Hepatocyte (in vitro differentiated cells): Measurements from ENCODE around the gene VAC14. TPM values are rescaled to one million over a fixed set of nuclear protein-coding genes. Genes with fewer than 3 reads are reported as not detected.

Experiments used
- DNase-seq: peaks from one replicate; pipeline ENCODE4 v3.0.0-alpha.2; 2016; ENCODE audit warnings: low spot score
- H2AFZ ChIP-seq: fragments of 200-600 bp; sonication (generic); 2 replicates; pipeline ENCODE4 v1.6.0; 2016; ENCODE audit warnings: antibody characterized with exemption, mild to moderate bottlenecking
- H3K27ac ChIP-seq: fragments of 200-600 bp; sonication (generic); 2 replicates; pipeline ENCODE4 v1.5.1; 2016; ENCODE audit warnings: mild to moderate bottlenecking
- H3K27me3 ChIP-seq: fragments of 200-600 bp; sonication (generic); 2 replicates; pipeline ENCODE4 v1.6.1; 2016
- H3K36me3 ChIP-seq: fragments of 200-600 bp; sonication (generic); replicated peaks from 2 replicates; pipeline ENCODE4 v1.5.1; 2016; ENCODE audit warnings: low read depth; ENCODE audit not compliant: insufficient read depth
- H3K4me1 ChIP-seq: fragments of 200-600 bp; sonication (generic); 2 replicates; pipeline ENCODE4 v1.5.1; 2016; ENCODE audit warnings: mild to moderate bottlenecking, moderate library complexity; ENCODE audit not compliant: insufficient read depth
- H3K4me2 ChIP-seq: fragments of 200-600 bp; sonication (generic); 2 replicates; pipeline ENCODE4 v1.6.0; 2016
- H3K4me3 ChIP-seq: fragments of 200-600 bp; sonication (generic); 2 replicates; pipeline ENCODE4 v1.5.1; 2016; ENCODE audit warnings: mild to moderate bottlenecking
- H3K79me2 ChIP-seq: fragments of 200-600 bp; sonication (generic); 2 replicates; pipeline ENCODE4 v1.6.0; 2017; ENCODE audit warnings: mild to moderate bottlenecking
- H3K9me2 ChIP-seq: fragments of 200-600 bp; sonication (generic); replicated peaks from 2 replicates; pipeline ENCODE4 v1.6.0; 2017; ENCODE audit warnings: mild to moderate bottlenecking; ENCODE audit not compliant: insufficient read depth
- H3K9me3 ChIP-seq: fragments of 200-600 bp; sonication (generic); 2 replicates; pipeline ENCODE4 v1.5.1; 2016; ENCODE audit warnings: low read depth, mild to moderate bottlenecking
- H4K20me1 ChIP-seq: fragments of 200-600 bp; sonication (generic); 2 replicates; pipeline ENCODE4 v1.6.0; 2016; ENCODE audit warnings: mild to moderate bottlenecking; ENCODE audit not compliant: insufficient read depth, poor library complexity, severe bottlenecking
- EZH2 ChIP-seq: fragments of 200-600 bp; sonication (generic); IDR thresholded peaks from 2 replicates; pipeline ENCODE4 v1.6.1; 2016; ENCODE audit warnings: antibody characterized with exemption, mild to moderate bottlenecking, borderline replicate concordance
- EZH2phosphoT487 ChIP-seq: fragments of 200-600 bp; sonication (generic); IDR thresholded peaks from one replicate; pipeline ENCODE4 v1.6.1; 2018; ENCODE audit warnings: antibody characterized with exemption, mild to moderate bottlenecking, low read depth, moderate library complexity; ENCODE audit not compliant: unreplicated experiment, severe bottlenecking
- WGBS: methylation state at CpG from one replicate; pipeline ENCODE4 v1.1.6; 2016; ENCODE audit warnings: low lambda C conversion rate; ENCODE audit errors: missing lambda C conversion rate; 5-methylcytosine and 5-hydroxymethylcytosine counted together
- polyA plus RNA-seq: library from polyadenylated mRNA; unstranded; fragments of >200 nt; fragmentation: Nextera tagmentation; extraction: Ambion mirVana; gene quantifications from 2 replicates; pipeline ENCODE4 v1.2.1, GENCODE V29; 2016
- total RNA-seq: library from RNA; depleted of rRNA; stranded (reverse); fragments of >200 nt; gene quantifications from 2 replicates; pipeline ENCODE4 v1.2.3, GENCODE V29; 2014
- TF ChIP-seq, protein P1 (sequence below): fragments of 200-600 bp; sonication (generic); IDR thresholded peaks from 2 replicates; pipeline ENCODE4 v1.5.1; 2016; ENCODE audit warnings: antibody characterized with exemption, mild to moderate bottlenecking; ENCODE audit not compliant: poor library complexity

VAC14 gene
- total and polyA plus RNA-seq, 2 experiments from 2014 or later: 35.8 to 49.4 TPM

DNA sequence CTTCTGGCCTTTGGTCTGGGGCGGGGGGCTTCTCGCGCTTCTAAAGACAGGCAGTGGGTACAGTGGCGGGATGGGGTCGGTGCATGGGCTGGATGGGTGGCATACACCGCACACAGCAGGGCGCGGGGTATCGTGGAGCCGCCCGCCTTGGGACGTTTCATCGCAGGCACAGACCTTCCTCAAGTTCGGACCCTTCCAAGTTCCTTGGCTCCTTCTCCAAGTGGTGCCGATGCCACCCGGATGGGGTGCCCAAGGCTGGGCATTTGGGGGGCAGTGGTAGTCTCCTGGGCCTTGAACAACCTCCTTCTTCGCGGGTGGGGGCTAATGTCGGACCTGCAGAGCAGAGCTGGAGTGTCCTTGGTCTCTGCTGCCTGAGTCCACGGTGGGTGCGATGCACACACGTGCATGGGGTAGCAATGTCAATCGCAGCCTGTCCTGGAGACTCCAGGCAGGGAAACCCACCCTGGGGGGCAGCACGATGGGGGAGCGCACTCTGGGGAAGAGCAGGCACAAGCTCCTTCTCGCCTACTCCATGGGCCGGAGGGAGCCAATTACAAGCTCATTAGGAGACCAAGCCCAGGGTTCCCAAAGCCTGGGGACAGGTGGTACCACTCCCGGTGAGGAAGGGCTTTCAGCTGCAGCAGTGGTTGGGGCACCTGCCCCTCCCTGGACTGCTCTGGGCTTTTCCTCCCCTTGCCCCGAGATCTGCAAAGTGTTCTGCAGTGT lies 114.4 kb downstream of the VAC14 start:
- no peaks in the 10 kb centered on the region for H3K36me3 ChIP-seq
- H3K9me2 ChIP-seq: no peaks in the 10 kb centered on the region
- peak overlapping the region; percentile 93 for H3K27ac ChIP-seq
- no peak for DNase-seq
- TF ChIP-seq EZH2 (no peak), EZH2phosphoT487 (no peak)
- TF ChIP-seq, protein P1, sequence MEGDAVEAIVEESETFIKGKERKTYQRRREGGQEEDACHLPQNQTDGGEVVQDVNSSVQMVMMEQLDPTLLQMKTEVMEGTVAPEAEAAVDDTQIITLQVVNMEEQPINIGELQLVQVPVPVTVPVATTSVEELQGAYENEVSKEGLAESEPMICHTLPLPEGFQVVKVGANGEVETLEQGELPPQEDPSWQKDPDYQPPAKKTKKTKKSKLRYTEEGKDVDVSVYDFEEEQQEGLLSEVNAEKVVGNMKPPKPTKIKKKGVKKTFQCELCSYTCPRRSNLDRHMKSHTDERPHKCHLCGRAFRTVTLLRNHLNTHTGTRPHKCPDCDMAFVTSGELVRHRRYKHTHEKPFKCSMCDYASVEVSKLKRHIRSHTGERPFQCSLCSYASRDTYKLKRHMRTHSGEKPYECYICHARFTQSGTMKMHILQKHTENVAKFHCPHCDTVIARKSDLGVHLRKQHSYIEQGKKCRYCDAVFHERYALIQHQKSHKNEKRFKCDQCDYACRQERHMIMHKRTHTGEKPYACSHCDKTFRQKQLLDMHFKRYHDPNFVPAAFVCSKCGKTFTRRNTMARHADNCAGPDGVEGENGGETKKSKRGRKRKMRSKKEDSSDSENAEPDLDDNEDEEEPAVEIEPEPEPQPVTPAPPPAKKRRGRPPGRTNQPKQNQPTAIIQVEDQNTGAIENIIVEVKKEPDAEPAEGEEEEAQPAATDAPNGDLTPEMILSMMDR: no peak
- H3K4me2 ChIP-seq: peak overlapping the region; percentile 79
- peaks cover 76% of the 10 kb centered on the region for H3K4me1 ChIP-seq
- H2AFZ ChIP-seq: no peak overlapping the region
- no peak overlapping the region for H3K4me3 ChIP-seq
- H3K79me2 ChIP-seq: peaks cover 38% of the 10 kb centered on the region
- no peaks in the 10 kb centered on the region for H3K9me3 ChIP-seq
- peaks cover 31% of the 10 kb centered on the region for H4K20me1 ChIP-seq
- no peaks in the 10 kb centered on the region for H3K27me3 ChIP-seq
- WGBS: 55% methylated on average over 24 of the region's 29 CpGs

DNA sequence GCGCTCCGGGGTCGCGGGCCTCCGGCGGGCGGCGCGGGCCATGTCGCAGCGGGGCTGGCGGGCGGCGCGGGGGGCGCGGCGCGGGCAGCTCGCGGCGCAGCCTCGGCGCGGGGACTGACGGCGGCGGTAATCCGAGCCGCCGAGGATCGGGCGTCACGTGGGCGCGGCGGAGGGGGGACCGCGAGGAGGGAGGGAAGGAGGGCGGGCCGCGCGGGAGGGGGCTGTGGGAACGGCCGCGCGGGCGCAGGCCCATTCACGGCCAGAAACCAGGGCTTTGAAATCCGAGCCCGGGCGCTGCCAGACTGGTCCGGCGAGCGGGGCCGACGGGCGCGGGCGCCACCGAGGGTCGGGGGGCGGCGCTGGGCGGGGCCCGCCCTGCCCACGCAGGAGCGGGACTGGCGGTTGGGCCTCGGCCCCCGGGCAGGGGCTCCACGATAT lies 115.0 kb downstream of the VAC14 start, which contains the start of gene MTSS2:
MTSS2 (minus strand) TSS at position 116 of the 438 bp plus-strand sequence. CDS start 262 bp downstream, outside the sequence.
- Histone ChIP-seq H3K9me2 (no peaks in the 10 kb centered on the region), H3K4me1 (peaks cover 74% of the 10 kb centered on the region), H3K79me2 (peaks cover 44% of the 10 kb centered on the region), H3K4me2 (peak within 1 kb of the TSS; percentile 94), H2AFZ (no peak within 1 kb of the TSS), H3K27ac (peak within 1 kb of the TSS; percentile 93), H3K36me3 (no peaks in the 10 kb centered on the region), H3K4me3 (peak within 1 kb of the TSS; percentile 82), H3K27me3 (no peaks in the 10 kb centered on the region), H3K9me3 (no peaks in the 10 kb centered on the region), H4K20me1 (peaks cover 37% of the 10 kb centered on the region)
- TF ChIP-seq EZH2phosphoT487: no peak
- TF ChIP-seq, protein P1: no peak
- TF ChIP-seq EZH2: no peak
- WGBS: 0% methylated on average over 14 of the region's 72 CpGs
- peak; percentile 95 for DNase-seq

DNA sequence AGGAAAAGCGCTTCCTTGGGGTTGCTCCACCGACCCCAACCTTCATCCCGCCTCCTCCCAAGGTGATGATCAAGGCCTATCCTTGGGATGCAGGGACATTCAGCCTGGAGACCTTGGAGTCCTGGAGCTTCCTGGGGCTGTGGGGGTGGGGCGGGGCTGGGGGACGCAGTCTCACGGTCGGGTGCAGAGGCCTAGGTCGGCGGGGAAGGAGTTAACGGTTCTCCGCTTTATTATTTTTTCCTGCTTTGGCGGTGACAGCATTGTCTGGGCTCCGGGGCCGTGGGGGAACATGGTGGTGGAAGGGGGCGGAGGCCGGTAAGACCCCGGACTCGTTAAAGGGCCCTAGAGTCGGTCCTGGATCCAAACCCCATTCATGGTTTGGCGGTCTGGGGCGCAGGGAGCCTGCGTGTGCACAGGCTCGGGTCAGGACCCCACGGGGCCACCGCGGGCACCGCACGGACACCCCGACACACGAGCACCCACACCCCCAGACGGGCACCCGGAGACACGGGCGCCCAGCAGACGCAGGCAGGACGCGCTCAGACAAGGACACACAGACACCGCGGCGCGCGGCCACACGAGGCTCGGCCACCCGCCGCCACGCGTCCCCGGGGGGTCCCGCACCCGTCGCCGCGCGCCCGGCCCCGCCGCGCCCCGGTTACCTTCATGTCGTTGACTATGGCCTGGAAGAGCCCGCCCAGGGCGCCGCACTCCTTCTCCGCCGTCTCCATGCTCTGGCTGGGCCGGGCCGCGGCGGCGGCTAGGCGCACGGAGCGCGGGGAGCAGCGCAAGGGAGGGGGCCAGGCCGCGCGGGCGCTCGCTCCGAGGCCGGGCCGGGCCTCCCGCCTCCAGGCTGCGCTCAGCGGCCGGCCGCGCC lies 115.7 kb downstream of the VAC14 start:
- Histone ChIP-seq H2AFZ (no peak overlapping the region), H3K36me3 (no peaks in the 10 kb centered on the region), H3K9me2 (no peaks in the 10 kb centered on the region), H3K4me1 (peaks cover 71% of the 10 kb centered on the region), H3K79me2 (peaks cover 51% of the 10 kb centered on the region), H4K20me1 (peaks cover 44% of the 10 kb centered on the region), H3K4me3 (peak overlapping the region; percentile 82), H3K4me2 (peak overlapping the region; percentile 94), H3K9me3 (no peaks in the 10 kb centered on the region), H3K27ac (peak overlapping the region; percentile 63), H3K27me3 (no peaks in the 10 kb centered on the region)
- no peak for DNase-seq
- WGBS: 3% methylated on average over 53 of the region's 90 CpGs
- TF ChIP-seq EZH2: no peak
